Inflammatory macrophage (primary cell): ENCODE data around the gene ELN.

Experiments
- DNase-seq, 2 donors: peaks; one replicate each; pipeline ENCODE4 v3.0.0-alpha.2; 2020 to 2022

ELN gene

GRCh38 chr7:74025730-74026129, 2.2 kb upstream of the ELN start:
- DNase-seq, result no peak

DNA sequence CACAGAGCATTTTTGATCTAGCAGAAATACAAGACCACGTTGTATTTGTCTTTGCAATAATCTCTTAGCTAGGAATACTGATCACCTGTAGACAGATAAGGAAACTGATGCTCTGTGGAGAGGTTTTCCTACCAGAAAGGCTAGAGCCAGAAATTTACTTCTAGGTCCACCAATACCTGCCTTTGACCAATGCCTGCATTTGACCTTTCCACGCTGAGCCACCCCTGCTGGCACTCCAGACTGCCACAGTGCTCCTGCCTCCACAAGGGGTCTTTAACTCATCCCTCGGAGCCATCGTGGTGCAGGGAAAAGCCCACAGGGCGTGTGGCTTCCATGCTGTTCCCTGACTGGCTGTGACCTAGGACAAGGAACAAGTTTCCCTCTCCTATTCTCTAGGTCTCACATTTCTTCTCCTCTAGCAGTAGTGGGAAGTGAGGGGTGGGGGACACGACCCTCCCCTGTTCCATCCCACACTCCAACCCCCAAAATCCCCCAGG, 1.5 kb upstream of the ELN start:
- DNase-seq, result no peak

DNA sequence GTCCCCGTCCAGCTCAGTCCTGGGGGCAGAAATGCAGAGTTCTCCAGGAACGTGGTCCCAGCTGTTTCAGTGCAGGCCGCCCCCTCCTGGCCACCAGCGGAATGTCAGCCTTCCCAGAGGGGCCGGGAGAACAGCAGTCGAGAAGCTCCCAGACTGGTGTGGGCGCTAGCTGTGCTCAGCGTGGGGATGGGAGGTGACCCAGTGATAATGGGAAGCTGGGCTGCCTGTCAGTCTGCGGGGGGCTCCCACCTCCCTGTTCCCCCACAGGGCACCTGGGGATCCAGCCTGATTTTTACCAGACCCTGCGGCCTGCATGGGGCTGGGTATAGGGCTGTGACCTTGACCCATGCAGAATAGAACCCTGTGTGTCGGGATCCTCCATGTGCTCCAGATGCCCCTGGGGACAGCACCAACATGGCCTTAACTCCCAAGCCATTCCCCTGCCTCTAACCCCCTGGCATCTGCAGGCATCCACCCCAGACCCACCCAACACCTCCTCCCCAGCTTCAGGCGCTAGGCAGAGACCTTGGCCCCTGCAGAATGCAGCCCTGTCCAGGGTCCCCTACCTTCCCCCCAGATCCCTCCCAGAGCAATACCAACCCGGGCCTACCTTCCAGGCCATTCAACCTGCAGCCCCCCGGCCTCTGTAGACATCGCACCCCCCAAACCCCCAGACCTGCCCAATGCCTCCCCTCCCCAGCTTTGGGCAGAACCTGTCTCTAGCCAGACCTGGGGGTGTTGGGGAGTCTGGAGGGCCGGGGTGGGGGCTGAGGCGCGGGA, 880 bp upstream of the ELN start:
- DNase-seq, result peak; percentile 61 to 62

GRCh38 chr7:74028321-74028838, 407 bp downstream of the ELN start:
- DNase-seq, result no peak

DNA sequence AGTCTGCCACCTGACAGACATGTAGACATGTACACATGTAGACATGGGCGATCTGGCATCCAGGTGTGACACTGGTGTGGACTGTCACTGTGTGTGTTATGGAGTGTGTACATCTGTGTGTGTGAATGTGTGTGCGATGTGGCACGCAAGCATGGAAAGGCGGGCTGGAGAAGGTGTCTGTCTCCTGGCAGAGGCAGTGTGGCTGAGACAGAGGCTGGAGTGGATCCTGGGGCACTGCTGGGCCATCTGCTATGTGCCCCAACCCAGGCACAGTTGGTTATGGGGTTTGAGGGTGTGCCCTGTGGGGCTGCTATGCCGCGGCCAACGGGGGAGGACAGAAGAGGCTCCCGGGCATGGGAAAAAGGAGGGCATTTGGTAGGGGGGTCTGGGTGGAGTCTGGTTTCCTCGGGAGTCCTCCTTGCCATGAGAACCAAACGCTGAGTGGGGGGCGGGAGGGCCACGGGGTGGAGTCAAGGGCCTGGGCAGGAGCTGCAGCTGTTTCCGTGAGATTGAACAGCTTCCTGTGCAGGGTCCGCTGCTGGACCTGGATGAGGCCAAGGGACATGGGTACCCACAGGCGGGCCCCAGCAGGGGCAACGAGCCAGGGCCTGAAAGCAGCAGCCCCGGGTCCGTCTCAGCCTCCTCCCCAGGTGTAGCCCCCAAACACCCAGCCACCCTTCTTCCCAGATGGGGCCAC, 1.3 kb downstream of the ELN start:
- DNase-seq, result no peak

DNA sequence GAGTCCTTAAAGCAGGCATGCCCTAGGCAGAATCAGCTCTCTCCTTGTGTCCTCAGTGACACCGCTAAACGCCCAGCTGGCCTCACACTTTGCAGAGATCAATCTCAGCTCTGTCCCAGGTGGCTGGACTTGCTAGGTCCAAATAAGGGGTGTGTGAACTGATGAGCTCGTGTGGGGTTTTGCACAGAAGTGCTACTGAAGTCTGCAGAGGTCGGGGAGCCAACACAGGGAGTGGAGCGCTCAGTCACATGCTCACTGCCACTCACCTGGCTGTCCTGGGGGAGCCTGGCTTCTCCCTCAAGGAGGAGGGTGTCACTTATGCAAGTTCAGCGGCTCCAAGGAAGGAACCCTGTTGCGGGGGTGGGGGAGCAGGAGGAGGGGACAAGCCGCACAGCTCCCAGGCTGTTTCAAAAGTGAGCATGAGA, 2.0 kb downstream of the ELN start:
- no peak for DNase-seq

DNA sequence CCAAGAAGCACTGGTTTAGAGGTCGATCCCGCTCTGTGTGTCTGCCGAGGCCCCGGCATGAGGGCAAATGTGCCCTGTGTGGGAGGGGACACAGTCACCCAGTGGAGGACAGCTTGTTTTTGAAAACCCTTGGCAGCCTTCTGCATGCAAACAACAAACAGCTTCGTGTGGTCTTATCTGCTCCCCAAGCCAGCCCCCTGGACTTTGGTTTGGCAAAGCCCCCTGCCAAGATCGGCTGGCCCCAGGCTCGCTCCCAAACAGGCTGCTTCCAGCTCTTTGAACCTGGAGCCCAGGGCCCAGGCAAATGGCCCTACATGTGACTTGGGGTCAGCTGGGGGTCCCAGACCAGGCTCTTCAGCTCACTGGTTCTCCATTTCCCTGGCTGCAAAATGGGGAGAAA, 2.9 kb downstream of the ELN start:
- no peak for DNase-seq

DNA sequence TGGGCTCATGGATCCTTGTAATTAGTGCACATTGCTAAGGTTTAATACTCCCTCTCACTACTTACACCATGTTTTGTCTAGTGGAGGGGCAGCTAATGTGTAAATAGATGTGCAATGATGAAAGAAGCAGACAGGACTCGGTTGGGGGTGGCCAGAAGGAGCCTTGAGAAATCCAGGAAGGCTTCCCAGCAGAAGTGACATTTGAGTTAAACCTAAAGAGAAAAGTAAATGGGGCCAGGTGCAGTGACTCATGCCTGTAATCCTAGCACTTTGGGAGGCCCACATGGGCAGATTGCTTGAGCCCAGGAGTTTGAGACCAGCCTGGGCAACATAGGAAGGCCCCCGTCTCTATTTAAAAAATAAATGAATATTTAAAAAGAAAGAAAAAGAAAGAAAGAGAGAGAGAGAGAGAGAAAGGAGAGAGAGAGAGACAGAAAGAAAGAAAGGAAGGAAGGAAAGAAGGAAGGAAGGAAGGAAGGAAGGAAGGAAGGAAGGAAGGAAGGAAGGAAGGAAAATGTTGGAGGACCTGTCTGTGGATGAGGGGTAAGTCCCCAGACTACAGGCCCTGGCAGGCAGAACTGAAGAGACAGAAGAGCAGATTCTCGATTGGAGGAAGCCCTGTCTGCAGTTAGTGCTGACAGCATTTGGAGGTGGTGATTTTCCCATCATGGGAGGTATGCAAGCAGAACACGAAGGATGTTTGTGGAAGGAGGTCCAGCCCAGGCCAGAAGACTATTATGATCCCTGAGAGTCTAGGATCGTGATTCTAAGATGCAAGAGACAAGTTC, 3.6 kb downstream of the ELN start:
- no peak for DNase-seq

- DNase-seq, result no peak
Observed at GRCh38 chr7:74032191-74032490, 4.2 kb downstream of the ELN start.

GRCh38 chr7:74032624-74033371, 4.8 kb downstream of the ELN start:
- no peak for DNase-seq

DNA sequence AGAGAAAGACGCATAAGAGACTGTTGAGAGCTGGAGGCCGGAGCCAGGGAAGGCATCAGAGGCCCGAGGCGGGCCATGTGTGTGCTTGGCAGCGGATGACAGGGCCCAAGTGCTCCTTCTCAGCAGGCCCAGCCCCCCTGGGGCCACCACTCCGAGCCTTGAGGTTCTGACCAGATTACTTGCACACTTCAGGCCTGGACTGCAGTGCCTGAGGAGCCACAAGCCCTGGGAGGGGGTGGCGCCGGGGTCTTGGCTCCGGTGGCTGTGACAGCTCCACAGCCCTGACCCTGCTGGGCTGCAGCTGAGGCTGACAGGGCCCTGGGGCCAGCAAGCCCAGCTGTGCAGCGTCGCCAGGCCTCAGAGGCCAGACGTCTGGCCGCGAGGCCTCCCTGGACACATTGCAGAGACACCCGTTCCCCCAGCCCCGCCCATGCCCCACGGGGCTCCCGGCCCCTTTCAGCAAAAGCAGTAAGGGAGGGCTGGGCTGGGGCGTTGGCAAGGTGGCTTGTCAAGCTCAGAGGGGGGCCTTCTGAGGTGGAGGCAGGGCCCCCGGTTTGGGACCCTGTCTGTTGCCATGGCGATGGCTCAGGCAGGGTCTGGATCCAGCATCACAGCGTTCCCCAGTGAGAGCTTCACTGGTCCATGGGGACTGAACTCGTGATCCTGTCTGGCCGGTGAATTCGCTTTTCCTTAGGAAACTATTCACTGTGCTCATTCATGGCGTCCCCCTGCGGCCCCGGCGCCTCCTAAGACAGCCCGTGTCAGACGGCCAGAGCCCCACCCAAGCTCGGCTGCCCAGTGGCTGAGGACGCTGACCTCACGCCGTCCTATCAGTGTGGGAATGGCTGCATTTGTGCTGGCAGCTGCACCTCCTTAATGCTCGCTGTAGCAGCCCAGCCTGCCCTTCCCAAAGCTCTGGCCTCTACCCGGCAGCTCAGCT, 5.7 kb downstream of the ELN start:
- no peak for DNase-seq

GRCh38 chr7:74037609-74038008, 9.6 kb downstream of the ELN start:
- no peak for DNase-seq

- DNase-seq, result no peak
Observed at GRCh38 chr7:74038194-74038961, 10.4 kb downstream of the ELN start.

DNA sequence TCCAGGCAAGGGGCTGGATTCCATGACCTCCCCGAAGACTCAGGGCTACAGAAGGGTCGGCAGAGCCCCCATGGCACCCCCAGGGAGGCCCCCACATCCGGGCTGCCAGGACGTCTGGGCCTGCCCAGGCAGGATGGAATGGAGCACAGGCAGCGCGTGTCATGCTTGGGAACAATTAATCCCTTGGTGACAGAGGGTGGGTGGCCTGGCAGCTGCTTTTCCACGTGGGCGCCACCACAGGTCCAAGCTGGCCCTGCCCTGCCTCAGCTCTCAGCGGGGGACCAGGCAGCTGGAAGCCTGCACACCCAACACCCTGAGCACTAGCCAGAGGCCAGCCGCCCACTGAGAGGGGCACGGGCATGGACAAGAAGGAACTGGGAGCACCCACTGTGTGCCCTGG, 11.4 kb downstream of the ELN start:
- no peak for DNase-seq

- no peak for DNase-seq
Observed at GRCh38 chr7:74040101-74040790, 12.3 kb downstream of the ELN start.

GRCh38 chr7:74040791-74041520, 13.0 kb downstream of the ELN start:
- no peak for DNase-seq

- DNase-seq, result no peak
Observed at GRCh38 chr7:74042746-74043522, 15.0 kb downstream of the ELN start.

GRCh38 chr7:74043523-74043951, 15.6 kb downstream of the ELN start:
- no peak for DNase-seq
